HepG2 (cell line): ENCODE results near the gene TNFSF11. TPM values are rescaled to one million over a fixed set of nuclear protein-coding genes. Genes with fewer than 3 reads are reported as not detected.

Experiments
- ATAC-seq: fragments of 200-7000 bp; cut with Tn5 transposase; 3 replicates; pipeline ENCODE4 v1.9.1; 2020; ENCODE audit warnings: mild to moderate bottlenecking, moderate library complexity
- BruUV-seq: library from RNA; stranded (reverse); fragments of 400-500 nt; replicated peaks from 2 replicates; lab custom pipeline; 2021; lab: Mats Ljungman, UMichigan
- CTCF ChIA-PET: fragments of 300-600 bp; formaldehyde crosslinking; extraction: SDS; loops from one replicate; lab custom pipeline; 2021; ENCODE audit warnings: low total read pairs, inconsistent platforms, low intra/inter-chr PET ratio; lab: Yijun Ruan, JAX
- POLR2A ChIA-PET: fragments of 350-600 bp; sonication (Branson Sonifier 250); formaldehyde crosslinking; loops from one replicate; lab custom pipeline; 2020; ENCODE audit warnings: antibody characterized with exemption, inconsistent platforms; lab: Yijun Ruan, JAX
- DNase-seq: peaks from one replicate; pipeline ENCODE4 v3.0.0-alpha.2; 2015; ENCODE audit warnings: low spot score
- FAIRE-seq: peaks from 3 replicates; lab custom pipeline; 2011; peaks lifted over from hg19 to GRCh38; lab: Jason Lieb, UNC
- H2AFZ ChIP-seq: one replicate; pipeline ENCODE4 v1.6.1; 2011; ENCODE audit warnings: low read length, inconsistent platforms
- H3K27ac ChIP-seq: fragments of 300-600 bp; 3 replicates; pipeline ENCODE4 v1.8.0; 2011; ENCODE audit warnings: mixed run types, mild to moderate bottlenecking, mixed read lengths, low read length, inconsistent platforms; ENCODE audit not compliant: insufficient read depth; ENCODE audit errors: extremely low read length
- H3K27me3 ChIP-seq, 2 experiments: fragments of 200-600 bp in 1 of 2; 2 replicates in 1 of 2; 3 replicates in 1 of 2; pipeline versions ENCODE4 v1.6.0 to v1.8.0; 2011; ENCODE audit warnings: low read length in 2 of 2, mild to moderate bottlenecking in 2 of 2, moderate library complexity in 2 of 2, inconsistent platforms in 1 of 2; ENCODE audit not compliant: insufficient read depth in 2 of 2, control insufficient read depth in 1 of 2
- H3K36me3 ChIP-seq, 2 experiments: fragments of 200-600 bp in 1 of 2; replicated peaks in 1 of 2; 2 replicates in 1 of 2; 3 replicates in 1 of 2; pipeline versions ENCODE4 v1.5.1 to v1.8.0; 2011; ENCODE audit warnings: low read length in 2 of 2, inconsistent platforms in 1 of 2; ENCODE audit not compliant: insufficient read depth in 2 of 2, control insufficient read depth in 1 of 2
- H3K4me1 ChIP-seq: 2 replicates; pipeline ENCODE4 v1.5.1; 2012; ENCODE audit warnings: low read length, inconsistent platforms; ENCODE audit not compliant: insufficient read depth
- H3K4me2 ChIP-seq: 2 replicates; pipeline ENCODE4 v1.6.0; 2011; ENCODE audit warnings: low read depth, low read length, inconsistent platforms
- H3K4me3 ChIP-seq, 3 experiments: fragments of 200-600 bp in 1 of 3; sonication (generic), shearing (Covaris generic) in 1 of 3; replicated peaks in 1 of 3; 2 replicates each; pipeline ENCODE4 v1.5.1; 2011 to 2016; ENCODE audit warnings: low read length in 3 of 3, inconsistent platforms in 2 of 3, low read depth in 2 of 3, mild to moderate bottlenecking in 2 of 3, control low read depth in 1 of 3, mixed read lengths in 1 of 3; ENCODE audit not compliant: insufficient read depth in 1 of 3
- H3K79me2 ChIP-seq: one replicate; pipeline ENCODE4 v1.6.1; 2011; ENCODE audit warnings: low read length, inconsistent platforms; ENCODE audit not compliant: insufficient read depth
- H3K9ac ChIP-seq: 2 replicates; pipeline ENCODE4 v1.6.0; 2011; ENCODE audit warnings: mild to moderate bottlenecking, low read depth, low read length, inconsistent platforms; ENCODE audit not compliant: insufficient read depth
- H3K9me3 ChIP-seq: 2 replicates; pipeline ENCODE4 v1.5.1; 2012; ENCODE audit warnings: mild to moderate bottlenecking, low read length
- H4K20me1 ChIP-seq: 2 replicates; pipeline ENCODE4 v1.6.0; 2011; ENCODE audit warnings: inconsistent platforms, mild to moderate bottlenecking, low read length, moderate library complexity; ENCODE audit not compliant: insufficient read depth
- DPF2 ChIP-seq: sonication (generic); formaldehyde crosslinking; IDR thresholded peaks from 2 replicates; pipeline ENCODE4 v1.4.0; 2020; ENCODE audit warnings: mild to moderate bottlenecking, low read depth, missing genetic modification reagents, borderline replicate concordance
- FOXO1 ChIP-seq: sonication (generic); formaldehyde crosslinking; IDR thresholded peaks from 2 replicates; pipeline ENCODE4 v1.4.0; 2020; ENCODE audit warnings: missing genetic modification reagents
- GTF3A ChIP-seq: sonication (generic); formaldehyde crosslinking; conservative IDR thresholded peaks from 2 replicates; pipeline ENCODE4 v1.4.0; 2020; ENCODE audit warnings: mild to moderate bottlenecking, missing genetic modification reagents
- IRF2 ChIP-seq: IDR thresholded peaks from 2 replicates; pipeline ENCODE4 v1.6.1; 2018; ENCODE audit warnings: missing genetic modification reagents, missing compliant biosample characterization
- JUND ChIP-seq: sonication (generic); formaldehyde crosslinking; IDR thresholded peaks from 2 replicates; pipeline ENCODE4 v1.8.0; 2022; ENCODE audit warnings: mild to moderate bottlenecking, missing genetic modification reagents
- MED8 ChIP-seq: sonication (generic); formaldehyde crosslinking; IDR thresholded peaks from 2 replicates; pipeline ENCODE4 v1.8.1; 2023; ENCODE audit warnings: mild to moderate bottlenecking, missing genetic modification reagents; ENCODE audit not compliant: insufficient replicate concordance
- NAIF1 ChIP-seq: sonication (generic); formaldehyde crosslinking; IDR thresholded peaks from 2 replicates; pipeline ENCODE4 v1.5.0; 2020; ENCODE audit warnings: mild to moderate bottlenecking, missing genetic modification reagents, borderline replicate concordance
- NCOA1 ChIP-seq: sonication (generic); formaldehyde crosslinking; IDR thresholded peaks from 2 replicates; pipeline ENCODE4 v1.9.0; 2021; ENCODE audit warnings: missing genetic modification reagents
- NFRKB ChIP-seq: fragments of 450-650 bp; IDR thresholded peaks from 2 replicates; pipeline ENCODE4 v1.6.1; 2017
- PITX1 ChIP-seq: sonication (generic); formaldehyde crosslinking; IDR thresholded peaks from 2 replicates; pipeline ENCODE4 v1.5.1; 2020; ENCODE audit warnings: mild to moderate bottlenecking, missing genetic modification reagents
- STAT5B ChIP-seq: sonication (generic); formaldehyde crosslinking; IDR thresholded peaks from 2 replicates; pipeline ENCODE4 v1.4.0; 2020; ENCODE audit warnings: missing genetic modification reagents
- SUZ12 ChIP-seq: fragments of 150-350 bp; IDR thresholded peaks from 2 replicates; pipeline ENCODE4 v1.6.1; 2014; ENCODE audit warnings: low read depth, low read length
- ZFYVE20 ChIP-seq: sonication (generic); formaldehyde crosslinking; IDR thresholded peaks from 2 replicates; pipeline ENCODE4 v1.8.0; 2023; ENCODE audit warnings: low read depth, mild to moderate bottlenecking, moderate library complexity, missing genetic modification reagents, borderline replicate concordance
- ZNF136 ChIP-seq: sonication (generic); formaldehyde crosslinking; IDR thresholded peaks from 2 replicates; pipeline ENCODE4 v1.8.1; 2022; ENCODE audit warnings: low read depth, mild to moderate bottlenecking, moderate library complexity, missing genetic modification reagents
- ZNF382 ChIP-seq: sonication (generic); formaldehyde crosslinking; IDR thresholded peaks from 2 replicates; pipeline ENCODE4 v1.5.0; 2020; ENCODE audit warnings: missing genetic modification reagents, mild to moderate bottlenecking, borderline replicate concordance
- ZNF816 ChIP-seq: sonication (generic); formaldehyde crosslinking; IDR thresholded peaks from 2 replicates; pipeline ENCODE4 v1.8.0; 2022; ENCODE audit warnings: missing genetic modification reagents, mild to moderate bottlenecking, borderline replicate concordance
- ZNF878 ChIP-seq: sonication (generic); formaldehyde crosslinking; IDR thresholded peaks from 2 replicates; pipeline ENCODE4 v1.8.1; 2023; ENCODE audit warnings: mild to moderate bottlenecking, missing genetic modification reagents, moderate library complexity
- WGBS: methylation state at CpG from one replicate; pipeline ENCODE4 v1.1.6; 2017; ENCODE audit warnings: low lambda C conversion rate; 5-methylcytosine and 5-hydroxymethylcytosine counted together
- in situ Hi-C: cut with HindIII; loops from 2 replicates; pipeline ENCODE4 v1.10.0; 2017; ENCODE audit warnings: low pct_unique_long_range_greater_than_20kb; ENCODE audit not compliant: extremely low pct_ligation_motif_present
- intact Hi-C: fragments of 100-400 bp; cut with micrococcal nuclease; formaldehyde crosslinking; loops from one replicate; pipeline ENCODE4 v1.10.0; 2022; ENCODE audit not compliant: unreplicated experiment
- polyA plus RNA-seq, 8 experiments: library from polyadenylated mRNA; depleted of rRNA in 3 of 8; stranded (reverse) in 7 of 8; unstranded in 1 of 8; fragments of >200 nt; fragmentation: Illumina TruSeq in 4 of 8; extraction: Trizol in 4 of 8; gene quantifications; 2 replicates each; pipeline versions ENCODE4 v1.2.1 to v1.2.3, GENCODE V29; 2011 to 2016; ENCODE audit warnings: low read depth in 4 of 8, missing spikeins in 1 of 8, mixed read lengths in 1 of 8; ENCODE audit not compliant: insufficient read depth in 1 of 8
- total RNA-seq, 5 experiments: library from RNA; depleted of rRNA; stranded (reverse); fragments of >200 nt; fragmentation: Illumina TruSeq; extraction: Trizol; gene quantifications; 2 replicates each; pipeline ENCODE4 v1.2.3, GENCODE V29; 2016; ENCODE audit warnings: low read depth in 1 of 5
- TF ChIP-seq, protein P1 (sequence below): sonication (generic); formaldehyde crosslinking; IDR thresholded peaks from 2 replicates; pipeline ENCODE4 v1.8.1; 2023; ENCODE audit warnings: missing genetic modification reagents, inconsistent platforms, borderline replicate concordance
- TF ChIP-seq, protein P2 (sequence below): sonication (generic); formaldehyde crosslinking; IDR thresholded peaks from 2 replicates; pipeline ENCODE4 v1.4.0; 2020; ENCODE audit warnings: missing genetic modification reagents
- TF ChIP-seq, protein P3 (sequence below): sonication (generic); formaldehyde crosslinking; IDR thresholded peaks from 2 replicates; pipeline ENCODE4 v1.8.0; 2022; ENCODE audit warnings: mild to moderate bottlenecking, missing genetic modification reagents, moderate library complexity

Gene TNFSF11
- total and polyA plus RNA-seq, 2 of the 13 experiments (the other 11 are each of a cell fraction or from before 2014, with no cell fraction given) = 0.03 TPM; not detected in 1

DNA sequence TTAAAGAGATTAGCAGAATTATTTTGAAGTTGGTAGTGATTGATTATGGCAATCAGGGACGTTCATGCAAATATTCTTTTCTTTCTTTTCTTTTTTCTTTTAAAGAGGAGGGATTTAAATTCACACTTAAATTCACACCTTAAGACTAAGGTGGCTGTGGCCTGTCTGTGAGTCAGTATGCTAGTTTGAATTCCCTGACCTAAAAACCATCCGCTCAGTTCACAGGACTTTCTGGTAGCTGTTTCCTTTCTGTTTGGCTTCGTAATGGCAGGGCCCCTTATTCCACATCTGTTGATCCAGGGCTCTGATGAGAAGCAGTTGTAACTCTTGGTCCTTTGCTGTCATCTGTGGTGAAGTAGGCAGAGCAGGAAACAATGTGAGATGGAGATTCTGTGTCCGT lies 7.5 kb downstream of the TNFSF11 start:
- Histone ChIP-seq H3K9me3 (no peaks in the 10 kb centered on the region), H3K4me1 (no peaks in the 10 kb centered on the region), H4K20me1 (no peaks in the 10 kb centered on the region), H3K4me3 (no peak overlapping the region), H3K36me3 (no peaks in the 10 kb centered on the region), H3K27me3 (no peaks in the 10 kb centered on the region; a peak in 1 of 5 replicates), H3K4me2 (no peak overlapping the region), H3K27ac (no peak overlapping the region), H3K79me2 (no peaks in the 10 kb centered on the region), H3K9ac (no peak overlapping the region), H2AFZ (no peak overlapping the region)
- ATAC-seq (no peak), FAIRE-seq (no peak), DNase-seq (no peak)
- in situ Hi-C loops (loop anchor here (25.0 kb wide), 1 partner anchor 556 kb away; no protein-coding TSS in a partner anchor), intact Hi-C loops (no loop called here)
- ChIA-PET CTCF (no interaction called here), POLR2A (no interaction called here)
- no TSS peak for BruUV-seq
- TF ChIP-seq IRF2 (CRISPR knock-in tag) (no peak), ZFYVE20 (CRISPR knock-in tag) (no peak), DPF2 (CRISPR knock-in tag) (no peak), NAIF1 (CRISPR knock-in tag) (no peak), STAT5B (CRISPR knock-in tag) (no peak), FOXO1 (CRISPR knock-in tag) (no peak), MED8 (CRISPR knock-in tag) (no peak), NCOA1 (no peak), ZNF878 (CRISPR knock-in tag) (no peak), PITX1 (no peak), ZNF816 (CRISPR knock-in tag) (no peak), JUND (CRISPR knock-in tag) (no peak), NFRKB (no peak), SUZ12 (no peak), ZNF136 (no peak), ZNF382 (no peak), GTF3A (CRISPR knock-in tag) (no peak)
- TF ChIP-seq, protein P1, sequence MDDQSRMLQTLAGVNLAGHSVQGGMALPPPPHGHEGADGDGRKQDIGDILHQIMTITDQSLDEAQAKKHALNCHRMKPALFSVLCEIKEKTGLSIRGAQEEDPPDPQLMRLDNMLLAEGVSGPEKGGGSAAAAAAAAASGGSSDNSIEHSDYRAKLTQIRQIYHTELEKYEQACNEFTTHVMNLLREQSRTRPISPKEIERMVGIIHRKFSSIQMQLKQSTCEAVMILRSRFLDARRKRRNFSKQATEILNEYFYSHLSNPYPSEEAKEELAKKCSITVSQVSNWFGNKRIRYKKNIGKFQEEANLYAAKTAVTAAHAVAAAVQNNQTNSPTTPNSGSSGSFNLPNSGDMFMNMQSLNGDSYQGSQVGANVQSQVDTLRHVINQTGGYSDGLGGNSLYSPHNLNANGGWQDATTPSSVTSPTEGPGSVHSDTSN (CRISPR knock-in tag) = no peak
- TF ChIP-seq, protein P2, sequence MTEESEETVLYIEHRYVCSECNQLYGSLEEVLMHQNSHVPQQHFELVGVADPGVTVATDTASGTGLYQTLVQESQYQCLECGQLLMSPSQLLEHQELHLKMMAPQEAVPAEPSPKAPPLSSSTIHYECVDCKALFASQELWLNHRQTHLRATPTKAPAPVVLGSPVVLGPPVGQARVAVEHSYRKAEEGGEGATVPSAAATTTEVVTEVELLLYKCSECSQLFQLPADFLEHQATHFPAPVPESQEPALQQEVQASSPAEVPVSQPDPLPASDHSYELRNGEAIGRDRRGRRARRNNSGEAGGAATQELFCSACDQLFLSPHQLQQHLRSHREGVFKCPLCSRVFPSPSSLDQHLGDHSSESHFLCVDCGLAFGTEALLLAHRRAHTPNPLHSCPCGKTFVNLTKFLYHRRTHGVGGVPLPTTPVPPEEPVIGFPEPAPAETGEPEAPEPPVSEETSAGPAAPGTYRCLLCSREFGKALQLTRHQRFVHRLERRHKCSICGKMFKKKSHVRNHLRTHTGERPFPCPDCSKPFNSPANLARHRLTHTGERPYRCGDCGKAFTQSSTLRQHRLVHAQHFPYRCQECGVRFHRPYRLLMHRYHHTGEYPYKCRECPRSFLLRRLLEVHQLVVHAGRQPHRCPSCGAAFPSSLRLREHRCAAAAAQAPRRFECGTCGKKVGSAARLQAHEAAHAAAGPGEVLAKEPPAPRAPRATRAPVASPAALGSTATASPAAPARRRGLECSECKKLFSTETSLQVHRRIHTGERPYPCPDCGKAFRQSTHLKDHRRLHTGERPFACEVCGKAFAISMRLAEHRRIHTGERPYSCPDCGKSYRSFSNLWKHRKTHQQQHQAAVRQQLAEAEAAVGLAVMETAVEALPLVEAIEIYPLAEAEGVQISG (CRISPR knock-in tag) = no peak
- TF ChIP-seq, protein P3, sequence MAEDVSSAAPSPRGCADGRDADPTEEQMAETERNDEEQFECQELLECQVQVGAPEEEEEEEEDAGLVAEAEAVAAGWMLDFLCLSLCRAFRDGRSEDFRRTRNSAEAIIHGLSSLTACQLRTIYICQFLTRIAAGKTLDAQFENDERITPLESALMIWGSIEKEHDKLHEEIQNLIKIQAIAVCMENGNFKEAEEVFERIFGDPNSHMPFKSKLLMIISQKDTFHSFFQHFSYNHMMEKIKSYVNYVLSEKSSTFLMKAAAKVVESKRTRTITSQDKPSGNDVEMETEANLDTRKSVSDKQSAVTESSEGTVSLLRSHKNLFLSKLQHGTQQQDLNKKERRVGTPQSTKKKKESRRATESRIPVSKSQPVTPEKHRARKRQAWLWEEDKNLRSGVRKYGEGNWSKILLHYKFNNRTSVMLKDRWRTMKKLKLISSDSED (CRISPR knock-in tag) = no peak
- WGBS = 24% methylated on average over 4 of the region's 4 CpGs
